ENCODE measurements around the gene SBDS. TPM values are rescaled to one million over a fixed set of nuclear protein-coding genes. Genes with fewer than 3 reads are reported as not detected.
"Not testable (repeated sequence)": the region's sequence is repeated elsewhere in the genome, so short reads cannot be mapped to it uniquely, and the experiment has no call there.

SBDS gene
- total RNA-seq: 10 to 100 TPM; 56.7 to 66.1 TPM

DNA sequence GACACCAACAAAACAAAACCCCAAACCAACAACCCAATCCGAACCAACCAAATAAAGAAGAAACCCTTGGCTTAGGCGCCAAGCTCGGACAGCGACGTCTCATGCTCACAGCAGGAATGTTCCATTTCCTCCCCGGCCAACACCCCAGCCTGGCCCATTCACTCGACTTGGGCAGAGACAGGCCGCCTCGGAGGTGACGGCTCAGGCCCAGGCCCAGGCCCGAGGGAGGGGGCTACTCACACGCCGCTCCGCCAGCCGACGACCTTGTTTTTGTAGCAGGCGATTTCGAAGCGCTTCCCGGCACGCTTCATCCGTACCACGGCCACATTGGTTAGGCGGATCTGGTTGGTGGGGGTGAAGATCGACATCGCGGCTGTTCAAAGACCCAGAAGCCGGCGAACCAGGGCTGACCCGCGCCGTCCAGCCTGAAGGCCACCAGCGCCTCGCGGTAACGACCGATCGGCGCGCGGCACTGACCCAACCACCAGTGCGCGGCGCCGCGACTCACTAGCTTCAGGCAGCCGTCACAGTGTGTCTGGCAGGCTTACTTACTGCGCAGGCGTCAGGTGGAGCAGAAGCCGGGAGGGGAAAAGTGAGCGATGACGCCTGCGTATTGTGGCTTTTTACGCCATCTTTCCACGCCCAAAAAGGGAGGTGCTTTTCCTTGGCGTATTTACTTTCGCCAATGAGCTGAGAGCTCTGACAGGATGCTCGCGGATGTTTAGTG, at the start of gene SBDS:
TSS of gene SBDS (minus strand) at position 537 of the 727 bp plus-strand sequence. CDS start at position 368, 169 bp downstream.
- DNase-seq (ENCODE audit: low spot score) (peak; percentile 94), ATAC-seq (peak; percentile 84 to 86)
- H3K36me3 Mint-ChIP-seq: peaks cover 16% of the 10 kb centered on the region
- H3K4me3 Mint-ChIP-seq: peak within 1 kb of the TSS; percentile 96
- not testable (repeated sequence) for H3K9me3 Mint-ChIP-seq, H3K27me3 Mint-ChIP-seq
- H3K27ac Mint-ChIP-seq: peak within 1 kb of the TSS; percentile 88 to 91
- H3K4me1 Mint-ChIP-seq (ENCODE audit: low read depth in 2 of 2): peaks cover 21 to 25% of the 10 kb centered on the region in 2 donors

DNA sequence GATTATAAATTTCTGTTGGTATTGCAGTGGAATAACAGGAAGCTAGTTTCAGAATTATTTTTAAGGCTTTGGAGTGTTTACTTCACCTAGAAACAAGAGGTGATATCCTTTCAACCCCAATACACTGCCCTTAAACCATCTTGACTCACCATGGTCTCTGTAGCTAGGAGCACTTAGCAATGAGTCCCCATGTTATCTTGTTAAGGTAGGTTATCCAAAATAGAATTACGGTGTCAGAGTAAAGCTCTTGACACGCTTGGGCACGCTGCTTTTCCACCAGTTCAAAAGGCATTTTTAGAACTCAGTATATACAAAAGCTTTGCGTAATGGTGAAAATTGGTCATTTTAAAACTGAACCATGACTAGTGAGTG, 48.2 kb upstream of the SBDS start:
- H3K27ac Mint-ChIP-seq; DNase-seq (ENCODE audit: low spot score); ATAC-seq; H3K36me3 Mint-ChIP-seq; H3K4me1 Mint-ChIP-seq (ENCODE audit: low read depth in 2 of 2); H3K27me3 Mint-ChIP-seq; H3K9me3 Mint-ChIP-seq; H3K4me3 Mint-ChIP-seq: not testable (repeated sequence)

DNA sequence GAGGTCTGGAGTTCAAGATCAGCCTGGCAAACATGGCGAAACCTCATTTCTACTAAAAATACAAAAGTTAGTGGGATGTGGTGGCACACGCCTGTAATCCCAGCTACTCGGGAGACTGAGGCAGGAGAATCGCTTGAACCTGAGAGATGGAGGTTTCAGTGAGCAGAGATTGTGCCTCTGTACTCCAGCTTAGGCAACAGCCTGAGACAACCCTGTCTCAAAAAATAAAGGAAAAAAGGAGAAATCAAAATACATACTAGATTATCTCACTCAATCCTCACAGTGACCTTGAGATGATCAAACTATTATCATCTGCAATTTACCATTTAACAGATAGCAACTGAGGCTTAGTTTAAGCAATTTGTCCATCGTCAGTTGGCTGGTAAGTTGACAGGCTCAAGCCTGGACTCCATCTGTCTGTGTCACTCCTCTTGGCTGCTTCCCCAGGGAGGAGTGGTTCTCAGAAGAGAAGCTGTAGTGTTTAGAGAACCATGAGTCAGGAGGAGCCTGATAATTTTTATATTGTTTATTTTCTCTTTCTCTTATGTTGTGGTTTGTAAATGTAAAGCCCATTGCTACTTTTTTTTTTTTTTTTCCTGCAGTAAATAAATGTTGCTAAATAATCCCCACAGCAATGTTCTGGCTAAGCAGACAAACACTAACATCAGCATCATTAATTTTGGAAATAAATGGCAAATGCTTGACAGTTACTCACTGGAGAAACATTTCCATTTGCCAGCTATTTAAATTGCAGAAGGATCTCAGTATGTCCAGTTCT, 47.6 kb upstream of the SBDS start:
- H3K27ac Mint-ChIP-seq: peak overlapping the region in 1 of 2 donors; percentile 10
- not testable (repeated sequence) for H3K36me3 Mint-ChIP-seq; H3K4me1 Mint-ChIP-seq (ENCODE audit: low read depth in 2 of 2); DNase-seq (ENCODE audit: low spot score); H3K27me3 Mint-ChIP-seq; H3K9me3 Mint-ChIP-seq; ATAC-seq; H3K4me3 Mint-ChIP-seq

DNA sequence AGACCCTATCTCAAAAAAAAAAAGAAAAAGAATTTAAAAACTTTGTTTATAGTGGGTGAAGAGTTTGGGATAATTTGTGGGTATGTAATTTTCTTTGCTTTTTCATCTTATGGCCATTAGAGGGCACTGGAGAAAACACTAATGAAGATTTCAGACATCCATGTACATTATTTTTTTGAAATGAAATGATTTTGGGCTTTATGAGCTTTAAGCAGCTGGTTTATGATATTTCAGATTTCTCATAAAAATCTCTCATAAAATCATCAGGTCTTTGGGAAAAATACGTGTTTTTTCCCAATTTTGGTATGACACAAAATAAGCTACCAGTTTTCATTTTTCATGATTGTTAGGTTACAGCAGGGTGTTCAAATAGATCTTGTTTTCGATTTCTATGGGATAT, 45.4 kb upstream of the SBDS start:
- H3K4me3 Mint-ChIP-seq; DNase-seq (ENCODE audit: low spot score); H3K27ac Mint-ChIP-seq; H3K9me3 Mint-ChIP-seq; H3K36me3 Mint-ChIP-seq; H3K4me1 Mint-ChIP-seq (ENCODE audit: low read depth in 2 of 2); ATAC-seq; H3K27me3 Mint-ChIP-seq: not testable (repeated sequence)

DNA sequence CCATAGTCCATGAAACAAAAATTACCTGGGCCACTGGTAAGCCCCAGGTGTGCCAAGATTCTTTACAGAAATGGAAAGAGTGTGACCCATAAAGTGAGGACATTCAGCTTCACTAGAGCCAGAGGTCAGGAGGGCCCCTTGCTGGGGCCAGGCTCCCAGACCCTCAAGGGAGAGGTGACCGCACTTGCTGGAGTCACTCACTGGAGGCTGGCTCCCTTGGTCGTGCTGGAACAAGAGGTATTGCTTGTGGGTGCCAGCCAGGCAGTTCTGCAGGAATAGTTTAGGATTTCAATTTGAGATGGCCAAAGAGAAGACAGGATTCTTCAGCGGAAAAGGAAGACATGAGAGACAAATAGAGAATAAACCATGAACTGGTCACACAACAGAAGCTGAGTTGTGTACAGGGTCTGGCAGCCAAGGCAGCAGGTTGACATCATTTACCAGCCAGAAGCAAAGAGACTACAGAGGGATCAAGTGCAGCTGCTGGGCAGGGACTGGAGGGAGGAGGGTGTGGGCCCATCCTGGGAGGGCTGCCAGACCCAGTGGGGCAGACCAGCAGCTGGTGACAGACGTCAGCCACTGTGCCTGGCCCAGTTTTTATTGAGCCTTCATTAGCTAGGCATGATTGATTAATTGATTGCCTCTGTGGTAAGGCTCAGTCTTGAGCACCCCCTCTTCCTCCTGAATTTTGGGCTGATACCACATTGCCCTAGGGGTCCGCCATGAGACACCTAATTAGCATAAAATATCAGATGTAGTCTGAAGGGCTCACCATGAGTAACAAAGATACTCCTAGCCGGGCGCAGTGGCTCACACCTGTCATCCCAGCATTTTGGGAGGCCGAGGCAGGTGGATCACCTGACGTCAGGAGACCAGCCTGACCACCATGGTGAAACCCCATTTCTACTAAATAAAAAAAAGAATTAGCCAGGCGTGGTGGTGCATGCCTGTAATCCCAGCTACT, 41.3 kb upstream of the SBDS start:
- not testable (repeated sequence) for H3K4me1 Mint-ChIP-seq (ENCODE audit: low read depth in 2 of 2); H3K27ac Mint-ChIP-seq; H3K27me3 Mint-ChIP-seq; H3K4me3 Mint-ChIP-seq; DNase-seq (ENCODE audit: low spot score); H3K9me3 Mint-ChIP-seq; ATAC-seq; H3K36me3 Mint-ChIP-seq

DNA sequence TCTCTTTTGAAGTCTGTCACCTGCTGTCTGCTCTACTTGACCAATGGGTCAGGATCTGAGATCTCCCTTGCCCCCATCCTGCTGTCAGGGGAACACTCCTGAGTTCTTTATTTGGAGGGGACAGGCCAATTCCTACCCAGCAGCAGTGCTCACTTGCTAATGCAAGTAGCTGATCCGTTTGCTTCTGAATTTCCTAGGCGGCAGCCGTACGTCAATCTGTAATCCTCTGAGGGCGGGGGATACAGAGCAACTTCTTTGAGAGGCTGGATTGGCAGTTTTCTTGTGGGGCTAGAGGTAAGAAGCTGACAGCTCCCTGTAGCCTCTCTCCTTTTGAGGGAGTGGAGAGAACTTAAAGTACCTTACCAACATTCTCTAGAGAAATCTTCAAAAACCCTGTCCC, 37.9 kb upstream of the SBDS start:
- H3K27me3 Mint-ChIP-seq: no peaks in the 10 kb centered on the region
- no peaks in the 10 kb centered on the region for H3K4me1 Mint-ChIP-seq (ENCODE audit: low read depth in 2 of 2)
- no peak overlapping the region for H3K27ac Mint-ChIP-seq
- peaks cover 4% of the 10 kb centered on the region for H3K36me3 Mint-ChIP-seq
- ATAC-seq (no peak), DNase-seq (ENCODE audit: low spot score) (no peak)
- no peak overlapping the region for H3K4me3 Mint-ChIP-seq
- no peaks in the 10 kb centered on the region for H3K9me3 Mint-ChIP-seq

DNA sequence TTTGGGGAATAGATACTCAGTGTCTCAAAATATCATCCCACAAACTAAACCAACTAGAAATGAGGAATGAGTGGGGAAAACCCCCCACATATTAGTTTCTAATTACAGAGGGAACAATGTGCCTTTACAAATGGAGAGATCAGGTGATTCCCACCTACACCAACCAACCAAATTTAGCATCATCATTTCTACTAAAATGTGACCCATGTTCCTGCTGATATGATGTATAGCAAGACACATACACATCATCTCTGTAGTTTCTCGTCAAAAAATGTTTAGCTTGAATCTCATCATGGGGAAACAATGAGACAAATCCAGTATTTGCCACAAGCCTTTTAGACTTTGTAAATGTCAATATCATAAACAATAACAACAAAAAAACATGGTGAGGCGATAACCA, 36.3 kb upstream of the SBDS start:
- H3K27ac Mint-ChIP-seq; H3K4me1 Mint-ChIP-seq (ENCODE audit: low read depth in 2 of 2); ATAC-seq; H3K9me3 Mint-ChIP-seq; DNase-seq (ENCODE audit: low spot score); H3K36me3 Mint-ChIP-seq; H3K27me3 Mint-ChIP-seq; H3K4me3 Mint-ChIP-seq: not testable (repeated sequence)

DNA sequence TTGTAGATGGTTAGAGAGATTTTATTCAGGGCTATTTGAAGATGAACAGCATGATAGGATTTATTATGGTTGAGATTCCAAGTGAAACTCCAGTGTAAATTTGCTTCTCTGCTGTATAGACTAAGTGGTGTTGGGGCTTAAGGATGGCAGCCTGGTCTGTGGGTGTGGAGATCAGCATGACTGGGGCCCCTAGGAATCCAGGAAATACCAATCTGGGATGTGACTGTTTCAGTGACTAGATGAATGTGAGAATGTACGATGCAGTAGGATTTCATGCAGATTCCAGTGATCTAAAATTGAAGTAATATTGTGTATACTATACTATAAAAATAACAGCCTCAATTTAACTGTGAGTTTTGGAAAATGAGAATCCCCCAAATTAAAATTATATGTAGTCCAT, 30.1 kb upstream of the SBDS start:
- H3K4me1 Mint-ChIP-seq (ENCODE audit: low read depth in 2 of 2); DNase-seq (ENCODE audit: low spot score); H3K27ac Mint-ChIP-seq; H3K27me3 Mint-ChIP-seq; H3K9me3 Mint-ChIP-seq; H3K4me3 Mint-ChIP-seq; ATAC-seq: not testable (repeated sequence)
- peaks cover 16% of the 10 kb centered on the region for H3K36me3 Mint-ChIP-seq

DNA sequence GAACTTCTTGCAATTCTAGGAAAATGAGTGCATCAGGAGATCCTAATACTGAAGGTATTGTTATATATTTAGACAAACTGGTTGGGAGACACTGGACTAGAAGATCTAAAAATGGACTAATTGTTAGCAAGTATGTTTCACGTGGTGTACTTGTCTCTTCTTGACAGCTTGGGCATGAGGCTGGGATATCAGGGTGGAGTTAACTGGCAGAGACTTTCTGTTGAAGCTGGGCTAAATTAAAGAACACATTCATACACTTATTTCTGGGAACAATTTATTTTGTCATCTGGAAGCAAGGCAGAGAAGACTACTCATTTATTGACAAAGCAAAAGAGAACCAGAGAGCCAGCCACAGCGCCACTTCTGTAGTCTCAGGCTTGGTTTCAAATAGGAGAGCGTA, 27.1 kb upstream of the SBDS start:
- ATAC-seq: no peak
- peaks cover 0 to 4% of the 10 kb centered on the region in 2 donors for H3K4me1 Mint-ChIP-seq (ENCODE audit: low read depth in 2 of 2)
- DNase-seq (ENCODE audit: low spot score): no peak
- no peak overlapping the region for H3K27ac Mint-ChIP-seq
- H3K36me3 Mint-ChIP-seq: peaks cover 32% of the 10 kb centered on the region
- no peaks in the 10 kb centered on the region for H3K9me3 Mint-ChIP-seq
- no peak overlapping the region for H3K4me3 Mint-ChIP-seq
- H3K27me3 Mint-ChIP-seq: no peaks in the 10 kb centered on the region

DNA sequence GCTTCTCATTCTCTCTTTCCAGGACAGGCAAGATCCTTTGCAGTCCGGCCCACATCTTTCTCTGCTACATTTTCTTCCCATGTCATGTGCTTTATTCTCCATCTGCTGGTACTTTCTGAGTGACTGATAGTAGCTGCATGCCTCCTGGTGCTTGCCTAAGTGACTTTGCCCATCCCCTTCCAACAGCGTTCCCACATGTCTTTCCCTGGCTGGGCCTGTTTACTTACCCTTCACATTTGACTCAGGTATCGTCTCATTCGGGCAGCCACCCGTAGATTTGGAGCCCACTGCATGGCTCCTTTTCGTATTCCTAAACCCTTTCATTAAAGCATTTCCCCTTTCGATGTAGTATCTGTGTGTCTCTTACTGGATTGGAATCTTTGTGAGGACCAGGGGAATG, 25.9 kb upstream of the SBDS start:
- H3K4me1 Mint-ChIP-seq (ENCODE audit: low read depth in 2 of 2): peaks cover 0 to 4% of the 10 kb centered on the region in 2 donors
- ATAC-seq: no peak
- H3K9me3 Mint-ChIP-seq: no peaks in the 10 kb centered on the region
- no peaks in the 10 kb centered on the region for H3K27me3 Mint-ChIP-seq
- no peak overlapping the region for H3K27ac Mint-ChIP-seq
- H3K36me3 Mint-ChIP-seq: peaks cover 33% of the 10 kb centered on the region
- DNase-seq (ENCODE audit: low spot score): no peak
- no peak overlapping the region for H3K4me3 Mint-ChIP-seq

DNA sequence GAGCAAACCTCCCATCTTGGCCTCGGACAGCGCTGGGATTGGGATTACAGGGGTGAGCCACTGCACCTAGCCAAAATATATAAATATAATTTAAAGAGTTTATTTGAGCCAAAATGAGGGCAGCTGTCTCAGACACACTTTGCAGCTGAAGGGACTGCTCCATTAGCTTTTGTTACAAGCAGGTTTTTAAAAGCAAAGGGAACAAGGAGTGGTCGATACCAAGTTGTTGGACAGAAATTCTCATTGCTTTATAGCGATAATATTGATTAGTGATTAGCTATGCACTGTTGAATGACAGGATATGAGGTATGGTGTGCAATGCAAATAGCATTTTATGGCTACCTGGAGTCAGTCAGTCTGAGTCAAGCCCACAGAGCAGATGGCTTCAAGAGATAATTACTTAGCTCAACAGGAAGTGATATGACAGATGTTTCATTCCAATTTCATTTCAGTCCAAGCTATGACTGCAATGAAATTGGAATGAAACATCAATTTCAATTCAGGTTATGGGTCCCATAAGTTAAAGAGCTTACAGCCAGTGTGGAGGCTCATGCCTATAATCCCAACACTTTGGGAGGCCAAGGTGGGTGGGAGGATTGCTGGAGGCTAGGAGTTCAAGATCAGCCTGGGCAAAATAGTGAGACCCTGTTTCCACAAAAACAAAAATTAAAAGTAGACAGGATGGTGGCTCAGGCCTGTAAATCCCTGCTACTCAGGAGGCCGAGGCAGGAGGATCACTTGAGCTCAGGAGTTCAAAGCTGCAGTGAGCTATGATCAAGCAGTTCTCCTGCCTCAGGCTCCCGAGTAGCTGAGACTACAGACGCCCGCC, 24.4 kb upstream of the SBDS start:
- H3K36me3 Mint-ChIP-seq: peaks cover 33% of the 10 kb centered on the region
- DNase-seq (ENCODE audit: low spot score): no peak
- H3K4me1 Mint-ChIP-seq (ENCODE audit: low read depth in 2 of 2): peaks cover 0 to 4% of the 10 kb centered on the region in 2 donors

DNA sequence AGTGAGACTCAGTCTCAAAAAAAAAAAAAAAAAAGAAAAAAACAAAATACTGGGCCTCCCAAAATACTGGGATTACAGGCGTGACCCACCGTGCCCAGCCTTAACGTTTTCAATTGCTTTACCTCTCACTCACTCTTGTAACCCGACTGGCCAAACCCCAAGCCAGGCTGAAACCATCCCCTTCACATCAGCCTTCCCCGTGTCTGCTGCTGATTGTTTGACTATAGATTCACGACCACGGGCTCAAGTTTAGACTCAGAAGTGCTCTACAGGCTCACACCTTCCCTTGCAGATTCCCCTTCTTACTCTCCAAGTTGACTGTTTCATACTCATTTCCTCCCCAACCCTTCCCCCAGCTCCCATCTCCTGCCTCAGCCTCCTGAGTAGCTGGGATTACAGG, 23.6 kb upstream of the SBDS start:
- H3K4me1 Mint-ChIP-seq (ENCODE audit: low read depth in 2 of 2): peaks cover 0 to 4% of the 10 kb centered on the region in 2 donors
- H3K4me3 Mint-ChIP-seq: no peak overlapping the region
- no peaks in the 10 kb centered on the region for H3K27me3 Mint-ChIP-seq
- DNase-seq (ENCODE audit: low spot score): no peak
- peaks cover 33% of the 10 kb centered on the region for H3K36me3 Mint-ChIP-seq
- no peak overlapping the region for H3K27ac Mint-ChIP-seq
- H3K9me3 Mint-ChIP-seq: no peaks in the 10 kb centered on the region
- peak in 1 of 2 donors; percentile 49 for ATAC-seq

More for the DNA sequence above, 24.4 kb upstream of the SBDS start:
- Mint-ChIP-seq H3K4me3 (no peak overlapping the region), H3K27ac (no peak overlapping the region), H3K9me3 (no peaks in the 10 kb centered on the region), H3K27me3 (no peaks in the 10 kb centered on the region)
- peak in 1 of 2 donors; percentile 47 for ATAC-seq

DNA sequence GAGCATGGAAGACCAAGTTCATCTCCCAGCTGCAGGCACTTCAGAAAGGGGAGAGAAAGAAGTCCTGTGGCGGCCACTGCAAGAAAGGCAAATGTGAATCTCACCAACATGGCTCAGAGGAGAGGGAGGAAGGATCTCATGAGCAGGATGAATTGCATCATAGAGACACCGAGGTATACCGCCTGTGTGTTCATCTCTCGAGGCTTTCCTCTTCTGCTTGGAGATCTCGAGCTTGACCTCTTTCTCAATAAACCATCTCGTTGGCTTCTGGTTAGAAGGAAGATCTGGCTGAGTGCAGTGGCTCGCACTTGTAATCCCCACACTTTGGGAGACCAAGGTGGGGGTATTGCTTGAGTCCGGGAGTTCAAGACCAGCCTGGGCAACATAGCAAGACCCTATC, 22.6 kb upstream of the SBDS start:
- ATAC-seq; H3K4me3 Mint-ChIP-seq; H3K27me3 Mint-ChIP-seq; DNase-seq (ENCODE audit: low spot score); H3K9me3 Mint-ChIP-seq; H3K4me1 Mint-ChIP-seq (ENCODE audit: low read depth in 2 of 2): not testable (repeated sequence)
- Mint-ChIP-seq H3K27ac (peak overlapping the region in 1 of 2 donors; percentile 65), H3K36me3 (peaks cover 33% of the 10 kb centered on the region)

All from natural killer cell treated with Interleukin-12 subunit alpha and Interleukin-12 subunit beta and Interleukin-15 and Interleukin-18, amount 100 ng/mL, for 72 hours (primary cell).